Activated CD4-positive, alpha-beta T cell treated with anti-CD3 and anti-CD28 coated beads for 36 hours (primary cell): ENCODE measurements around the gene CNTN5. TPM values are rescaled to one million over a fixed set of nuclear protein-coding genes. Genes with fewer than 3 reads are reported as not detected.

ENCODE experiments used
- ATAC-seq: fragments of 200-7000 bp; cut with Tn5 transposase; one replicate; pipeline ENCODE4 v1.10.0; 2021; ENCODE audit warnings: mild to moderate bottlenecking, moderate library complexity
- CTCF ChIA-PET: fragments of 350-600 bp; sonication (Branson Sonifier 250); formaldehyde crosslinking; loops from one replicate; lab custom pipeline; 2021; ENCODE audit warnings: antibody characterized with exemption; lab: Charles Lee
- POLR2A ChIA-PET: fragments of 350-600 bp; sonication (Branson Sonifier 250); formaldehyde crosslinking; loops from one replicate; lab custom pipeline; 2021; ENCODE audit warnings: antibody characterized with exemption, inconsistent platforms; lab: Charles Lee
- DNase-seq: peaks from one replicate; pipeline ENCODE4 v3.0.0-alpha.2; 2020
- H3K27ac Mint-ChIP-seq: one replicate; pipeline ENCODE4 v1.8.0; 2021; ENCODE audit warnings: mixed read lengths
- H3K27me3 Mint-ChIP-seq: one replicate; pipeline ENCODE4 v1.8.0; 2021; ENCODE audit warnings: mixed read lengths
- H3K36me3 Mint-ChIP-seq: one replicate; pipeline ENCODE4 v1.8.0; 2021; ENCODE audit warnings: low read depth, mixed read lengths
- H3K4me1 Mint-ChIP-seq: one replicate; pipeline ENCODE4 v1.8.0; 2021; ENCODE audit warnings: mixed read lengths
- H3K4me3 Mint-ChIP-seq: one replicate; pipeline ENCODE4 v1.8.0; 2021; ENCODE audit warnings: mild to moderate bottlenecking, moderate library complexity, mixed read lengths
- H3K9me3 Mint-ChIP-seq: one replicate; pipeline ENCODE4 v1.8.0; 2021; ENCODE audit warnings: low read depth, mixed read lengths
- intact Hi-C, 2 experiments: fragments of 100-400 bp; cut with DNase I in 1 of 2; cut with micrococcal nuclease in 1 of 2; formaldehyde crosslinking; loops; one replicate each; pipeline versions ENCODE4 v1.14.2 to v1.15.1; 2022 to 2024; cut with DNase I, micrococcal nuclease
- total RNA-seq, 2 experiments: library from RNA; stranded (reverse); gene quantifications; one replicate each; pipeline ENCODE4 v1.2.3, GENCODE V29; 2021

The CNTN5 gene
- total RNA-seq, 2 experiments from 2014 or later: not detected

GRCh38 chr11:100192181-100192580 is 1171.4 kb downstream of the CNTN5 start:
- Mint-ChIP-seq H3K4me3 (no peak overlapping the region), H3K4me1 (no peaks in the 10 kb centered on the region), H3K9me3 (peaks cover 8% of the 10 kb centered on the region), H3K27me3 (no peaks in the 10 kb centered on the region), H3K36me3 (no peaks in the 10 kb centered on the region), H3K27ac (no peak overlapping the region)
- intact Hi-C loops: no loop called here
- ATAC-seq: no peak
- ChIA-PET CTCF (no interaction called here), POLR2A (no interaction called here)
- DNase-seq: no peak

DNA sequence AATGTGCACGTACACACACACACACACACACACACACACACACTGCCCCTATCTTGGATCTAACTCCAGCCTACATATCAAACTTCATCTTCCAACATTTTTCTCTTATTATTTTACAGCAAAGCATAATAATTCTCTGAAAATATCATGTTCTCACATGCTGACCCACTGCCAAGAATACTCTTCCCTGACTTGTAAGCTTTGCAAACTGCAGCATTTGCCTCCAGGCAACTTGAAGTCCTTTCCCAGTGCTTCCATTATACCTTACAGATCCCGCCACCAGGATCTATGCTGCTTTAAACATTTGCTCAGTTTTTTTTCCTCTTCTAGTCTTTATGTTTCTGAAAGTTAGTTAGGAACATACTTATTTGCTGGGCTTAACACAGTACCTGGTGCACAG is 1183.0 kb downstream of the CNTN5 start:
- DNase-seq: no peak
- Mint-ChIP-seq H3K4me1 (no peaks in the 10 kb centered on the region), H3K27me3 (no peaks in the 10 kb centered on the region), H3K36me3 (no peaks in the 10 kb centered on the region), H3K27ac (no peak overlapping the region), H3K9me3 (peaks cover 6% of the 10 kb centered on the region), H3K4me3 (no peak overlapping the region)
- POLR2A ChIA-PET: no interaction called here
- intact Hi-C loops: no loop called here
- no peak for ATAC-seq
- CTCF ChIA-PET: no interaction called here

DNA sequence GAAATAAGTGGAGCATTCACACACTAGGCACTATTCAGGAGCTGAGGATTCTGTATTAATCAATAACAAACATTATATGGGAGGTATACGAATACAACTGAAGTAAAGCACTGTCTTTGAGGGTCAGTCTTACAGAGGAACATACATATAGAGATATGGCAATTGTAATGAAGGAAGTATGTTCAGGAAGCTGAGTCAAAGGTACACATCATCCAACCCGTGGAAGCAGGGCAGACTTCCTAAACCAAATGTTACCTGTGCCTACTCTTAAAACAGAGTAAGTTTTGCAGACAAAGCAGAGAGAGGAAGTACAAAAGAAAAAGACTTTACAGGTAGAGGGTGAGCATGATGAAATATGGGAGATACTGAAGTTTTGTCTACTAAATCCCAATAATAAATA is 1185.2 kb downstream of the CNTN5 start:
- H3K27ac Mint-ChIP-seq: no peak overlapping the region
- no peaks in the 10 kb centered on the region for H3K36me3 Mint-ChIP-seq
- no peaks in the 10 kb centered on the region for H3K27me3 Mint-ChIP-seq
- ATAC-seq: no peak
- no peaks in the 10 kb centered on the region for H3K4me1 Mint-ChIP-seq
- H3K4me3 Mint-ChIP-seq: no peak overlapping the region
- CTCF ChIA-PET: no interaction called here
- POLR2A ChIA-PET: no interaction called here
- peaks cover 6% of the 10 kb centered on the region for H3K9me3 Mint-ChIP-seq
- DNase-seq: no peak
- intact Hi-C loops: no loop called here

GRCh38 chr11:100208207-100208606 is 1187.5 kb downstream of the CNTN5 start:
- no peak overlapping the region for H3K4me3 Mint-ChIP-seq
- DNase-seq (no peak), ATAC-seq (no peak)
- CTCF ChIA-PET: no interaction called here
- H3K36me3 Mint-ChIP-seq: no peaks in the 10 kb centered on the region
- POLR2A ChIA-PET: no interaction called here
- H3K27ac Mint-ChIP-seq: no peak overlapping the region
- no peaks in the 10 kb centered on the region for H3K4me1 Mint-ChIP-seq
- no peaks in the 10 kb centered on the region for H3K27me3 Mint-ChIP-seq
- intact Hi-C loops: no loop called here
- peaks cover 7% of the 10 kb centered on the region for H3K9me3 Mint-ChIP-seq

DNA sequence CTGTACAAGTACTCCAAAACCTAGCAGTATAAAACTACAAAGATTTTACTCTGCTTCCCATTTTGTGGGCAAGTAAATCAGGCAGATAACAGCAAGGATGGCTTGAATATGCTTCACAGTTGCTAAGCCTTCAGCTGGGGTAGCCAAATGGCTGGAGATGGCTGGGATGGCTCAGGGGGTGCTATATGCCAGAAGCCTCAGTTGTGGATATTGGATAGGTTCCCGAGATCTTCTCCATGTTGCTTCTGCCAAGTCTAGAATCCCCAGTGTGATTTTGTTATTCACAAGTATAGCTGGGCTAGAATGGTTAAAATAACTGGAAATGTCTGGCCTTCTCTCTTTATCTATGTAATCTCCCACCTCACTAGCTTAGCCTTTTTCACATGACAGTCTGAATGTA is 1194.0 kb downstream of the CNTN5 start:
- intact Hi-C loops: no loop called here
- Mint-ChIP-seq H3K36me3 (no peaks in the 10 kb centered on the region), H3K4me1 (no peaks in the 10 kb centered on the region), H3K27me3 (no peaks in the 10 kb centered on the region), H3K27ac (no peak overlapping the region), H3K4me3 (no peak overlapping the region), H3K9me3 (peaks cover 4% of the 10 kb centered on the region)
- ATAC-seq: no peak
- POLR2A ChIA-PET: no interaction called here
- CTCF ChIA-PET: no interaction called here
- DNase-seq: no peak

GRCh38 chr11:100220801-100221200 is 1200.1 kb downstream of the CNTN5 start:
- Mint-ChIP-seq H3K27me3 (no peaks in the 10 kb centered on the region), H3K4me3 (no peak overlapping the region)
- CTCF ChIA-PET: interaction anchor here (0.7 kb wide), 1 partner anchor 57 kb away, joined by 3 read pairs; no protein-coding TSS in a partner anchor

DNA sequence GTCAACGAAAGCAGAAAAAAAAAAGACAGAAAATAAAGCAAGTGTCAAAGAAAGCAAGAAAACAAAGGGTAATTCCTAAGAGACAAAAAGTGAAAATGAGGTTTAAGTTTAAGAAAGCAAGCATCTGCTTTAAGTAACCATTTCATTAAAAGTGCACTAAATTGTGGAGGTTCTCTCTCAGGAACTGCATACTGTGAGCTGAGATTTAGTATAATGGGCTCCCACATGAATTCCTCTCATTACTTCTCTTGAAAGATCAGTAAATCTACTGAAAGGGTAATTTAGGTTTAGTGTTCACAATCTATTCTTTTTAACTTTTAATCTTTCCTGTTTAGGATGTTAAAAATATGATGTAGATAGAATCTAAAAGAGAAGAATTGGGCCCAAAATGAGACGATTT is 1201.0 kb downstream of the CNTN5 start:
- ATAC-seq (no peak), DNase-seq (no peak)
- intact Hi-C loops: no loop called here
- ChIA-PET POLR2A (no interaction called here), CTCF (no interaction called here)
- Mint-ChIP-seq H3K4me3 (no peak overlapping the region), H3K27ac (no peak overlapping the region), H3K36me3 (no peaks in the 10 kb centered on the region), H3K4me1 (no peaks in the 10 kb centered on the region), H3K27me3 (no peaks in the 10 kb centered on the region), H3K9me3 (peaks cover 4% of the 10 kb centered on the region)

More at GRCh38 chr11:100220801-100221200, 1200.1 kb downstream of the CNTN5 start:
- no peaks in the 10 kb centered on the region for H3K36me3 Mint-ChIP-seq
- POLR2A ChIA-PET: no interaction called here
- H3K4me1 Mint-ChIP-seq: no peaks in the 10 kb centered on the region
- ATAC-seq (no peak), DNase-seq (no peak)
- intact Hi-C loops: no loop called here
- no peak overlapping the region for H3K27ac Mint-ChIP-seq
- peaks cover 4% of the 10 kb centered on the region for H3K9me3 Mint-ChIP-seq

- no peak overlapping the region for H3K27ac Mint-ChIP-seq
- H3K9me3 Mint-ChIP-seq: peaks cover 7% of the 10 kb centered on the region
- no peaks in the 10 kb centered on the region for H3K36me3 Mint-ChIP-seq
- H3K4me1 Mint-ChIP-seq: no peaks in the 10 kb centered on the region
- no peak overlapping the region for H3K4me3 Mint-ChIP-seq
- no peak for ATAC-seq
- no peak for DNase-seq
- H3K27me3 Mint-ChIP-seq: no peaks in the 10 kb centered on the region
- ChIA-PET CTCF (no interaction called here), POLR2A (no interaction called here)
- intact Hi-C loops: no loop called here
Observed at GRCh38 chr11:100224541-100225034, 1203.8 kb downstream of the CNTN5 start.

GRCh38 chr11:100229086-100229485 is 1208.3 kb downstream of the CNTN5 start:
- no peaks in the 10 kb centered on the region for H3K4me1 Mint-ChIP-seq
- peaks cover 18% of the 10 kb centered on the region for H3K9me3 Mint-ChIP-seq
- intact Hi-C loops: no loop called here
- H3K27ac Mint-ChIP-seq: no peak overlapping the region
- CTCF ChIA-PET: no interaction called here
- no peak overlapping the region for H3K4me3 Mint-ChIP-seq
- ATAC-seq (no peak), DNase-seq (no peak)
- H3K27me3 Mint-ChIP-seq: no peaks in the 10 kb centered on the region
- no peaks in the 10 kb centered on the region for H3K36me3 Mint-ChIP-seq
- POLR2A ChIA-PET: no interaction called here

GRCh38 chr11:100232006-100232405 is 1211.3 kb downstream of the CNTN5 start:
- no peak overlapping the region for H3K27ac Mint-ChIP-seq
- H3K4me3 Mint-ChIP-seq: no peak overlapping the region
- H3K4me1 Mint-ChIP-seq: no peaks in the 10 kb centered on the region
- H3K9me3 Mint-ChIP-seq: peaks cover 29% of the 10 kb centered on the region
- DNase-seq (no peak), ATAC-seq (no peak)
- no peaks in the 10 kb centered on the region for H3K27me3 Mint-ChIP-seq
- ChIA-PET POLR2A (no interaction called here), CTCF (no interaction called here)
- intact Hi-C loops: no loop called here
- H3K36me3 Mint-ChIP-seq: no peaks in the 10 kb centered on the region

DNA sequence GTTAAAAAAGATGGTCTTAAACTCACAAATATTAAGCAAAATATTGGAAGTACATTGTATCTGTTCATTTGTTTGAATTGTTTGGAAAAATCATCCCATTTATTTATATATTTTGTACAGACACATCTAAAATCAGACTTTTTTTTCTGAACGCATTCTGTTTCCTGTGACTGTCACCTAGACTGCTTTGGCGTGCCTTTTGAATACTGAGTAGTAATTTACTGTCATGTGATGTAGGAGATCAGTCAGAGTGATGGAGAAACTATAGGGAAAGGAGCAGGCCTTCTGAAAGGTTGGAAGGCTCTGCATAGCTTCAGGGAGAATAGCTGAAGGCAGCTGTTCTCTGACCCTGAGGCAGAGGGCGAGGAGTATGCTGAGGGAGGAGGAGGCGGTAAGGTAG is 1214.3 kb downstream of the CNTN5 start:
- H3K4me3 Mint-ChIP-seq: no peak overlapping the region
- DNase-seq: no peak
- no peaks in the 10 kb centered on the region for H3K27me3 Mint-ChIP-seq
- intact Hi-C loops: no loop called here
- no peak for ATAC-seq
- H3K9me3 Mint-ChIP-seq: peaks cover 29% of the 10 kb centered on the region
- H3K36me3 Mint-ChIP-seq: no peaks in the 10 kb centered on the region
- H3K27ac Mint-ChIP-seq: no peak overlapping the region
- CTCF ChIA-PET: no interaction called here
- H3K4me1 Mint-ChIP-seq: no peaks in the 10 kb centered on the region
- POLR2A ChIA-PET: no interaction called here

DNA sequence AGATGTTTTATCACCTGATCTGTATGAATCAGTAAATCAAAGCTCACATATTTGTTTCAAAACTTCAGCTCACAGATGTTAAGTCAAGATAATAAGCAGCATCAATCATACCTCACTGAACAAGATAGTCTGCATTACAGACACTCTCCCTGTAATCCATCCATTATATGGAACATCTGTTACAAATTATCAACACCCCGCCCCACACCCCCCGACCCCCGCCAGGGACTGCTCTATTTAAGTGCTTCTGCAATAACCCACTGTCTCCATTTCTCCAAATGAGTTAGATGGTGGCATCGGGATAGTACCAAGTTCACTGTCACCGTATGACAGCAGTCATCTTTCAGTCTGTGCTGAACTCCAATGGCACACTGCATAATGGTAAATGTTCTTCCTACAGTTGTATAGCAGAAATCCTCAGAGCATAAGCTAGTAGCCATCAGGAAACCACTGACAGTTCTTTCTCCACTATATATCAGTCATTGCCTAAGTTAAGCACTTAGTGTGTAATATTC is 1219.3 kb downstream of the CNTN5 start:
- H3K27ac Mint-ChIP-seq: no peak overlapping the region
- H3K27me3 Mint-ChIP-seq: no peaks in the 10 kb centered on the region
- H3K4me3 Mint-ChIP-seq: no peak overlapping the region
- CTCF ChIA-PET: no interaction called here
- H3K4me1 Mint-ChIP-seq: no peaks in the 10 kb centered on the region
- intact Hi-C loops: no loop called here
- no peaks in the 10 kb centered on the region for H3K36me3 Mint-ChIP-seq
- H3K9me3 Mint-ChIP-seq: peaks cover 19% of the 10 kb centered on the region
- ATAC-seq (no peak), DNase-seq (no peak)
- POLR2A ChIA-PET: no interaction called here

- H3K9me3 Mint-ChIP-seq: peaks cover 15% of the 10 kb centered on the region
- no peaks in the 10 kb centered on the region for H3K27me3 Mint-ChIP-seq
- ATAC-seq: no peak
- no peaks in the 10 kb centered on the region for H3K4me1 Mint-ChIP-seq
- no peak overlapping the region for H3K4me3 Mint-ChIP-seq
- no peak overlapping the region for H3K27ac Mint-ChIP-seq
- intact Hi-C loops: no loop called here
- POLR2A ChIA-PET: no interaction called here
- no peak for DNase-seq
- CTCF ChIA-PET: no interaction called here
- no peaks in the 10 kb centered on the region for H3K36me3 Mint-ChIP-seq
Observed at GRCh38 chr11:100247704-100248103, 1227.0 kb downstream of the CNTN5 start.
